Suprapubic skin (tissue), 3 donors: ENCODE data around the gene SH2D1B.

Experiments used
- POLR2A ChIP-seq, 2 donors: fragments of 450-650 bp; IDR thresholded peaks; one replicate each; pipeline ENCODE4 v1.6.1; 2017; ENCODE audit warnings: antibody characterized with exemption in 2 of 2, mild to moderate bottlenecking in 2 of 2, moderate library complexity in 2 of 2
- TF ChIP-seq, protein P1 (sequence below), 2 donors: fragments of 200-600 bp in 1 of 2; fragments of 450-650 bp in 1 of 2; sonication (generic) in 1 of 2; IDR thresholded peaks; one replicate each; pipeline ENCODE4 v1.5.1; 2016 to 2019; ENCODE audit warnings: antibody characterized with exemption in 2 of 2, mild to moderate bottlenecking in 1 of 2, moderate library complexity in 1 of 2

GRCh38 chr1:162366149-162366548 is 45.8 kb downstream of the SH2D1B start:
- no peak for TF ChIP-seq POLR2A (IDR thresholded peaks at IDR 0.05)
- TF ChIP-seq, protein P1, sequence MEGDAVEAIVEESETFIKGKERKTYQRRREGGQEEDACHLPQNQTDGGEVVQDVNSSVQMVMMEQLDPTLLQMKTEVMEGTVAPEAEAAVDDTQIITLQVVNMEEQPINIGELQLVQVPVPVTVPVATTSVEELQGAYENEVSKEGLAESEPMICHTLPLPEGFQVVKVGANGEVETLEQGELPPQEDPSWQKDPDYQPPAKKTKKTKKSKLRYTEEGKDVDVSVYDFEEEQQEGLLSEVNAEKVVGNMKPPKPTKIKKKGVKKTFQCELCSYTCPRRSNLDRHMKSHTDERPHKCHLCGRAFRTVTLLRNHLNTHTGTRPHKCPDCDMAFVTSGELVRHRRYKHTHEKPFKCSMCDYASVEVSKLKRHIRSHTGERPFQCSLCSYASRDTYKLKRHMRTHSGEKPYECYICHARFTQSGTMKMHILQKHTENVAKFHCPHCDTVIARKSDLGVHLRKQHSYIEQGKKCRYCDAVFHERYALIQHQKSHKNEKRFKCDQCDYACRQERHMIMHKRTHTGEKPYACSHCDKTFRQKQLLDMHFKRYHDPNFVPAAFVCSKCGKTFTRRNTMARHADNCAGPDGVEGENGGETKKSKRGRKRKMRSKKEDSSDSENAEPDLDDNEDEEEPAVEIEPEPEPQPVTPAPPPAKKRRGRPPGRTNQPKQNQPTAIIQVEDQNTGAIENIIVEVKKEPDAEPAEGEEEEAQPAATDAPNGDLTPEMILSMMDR (IDR thresholded peaks at IDR 0.05) = no peak
